BE2C (cell line): Measurements from ENCODE around the gene BABAM2.

Experiments used
- DNase-seq: peaks from one replicate; pipeline ENCODE4 v3.0.0-alpha.2; 2020
- H3K27me3 ChIP-seq: fragments of 250-450 bp; sonication (Bioruptor Pico); 2 replicates; pipeline ENCODE4 v1.5.1; 2020; ENCODE audit warnings: mild to moderate bottlenecking
- H3K36me3 ChIP-seq: fragments of 250-450 bp; sonication (Bioruptor Pico); 2 replicates; pipeline ENCODE4 v1.5.1; 2020; ENCODE audit warnings: mild to moderate bottlenecking
- H3K4me1 ChIP-seq: fragments of 250-450 bp; sonication (Bioruptor Pico); 2 replicates; pipeline ENCODE4 v1.5.1; 2020
- H3K4me3 ChIP-seq: 2 replicates; pipeline ENCODE4 v1.5.1; 2011; ENCODE audit warnings: low read depth, low read length
- H3K9me3 ChIP-seq: fragments of 250-450 bp; sonication (Bioruptor Pico); 2 replicates; pipeline ENCODE4 v1.5.1; 2020
- TF ChIP-seq, protein P1 (sequence below): IDR thresholded peaks from 2 replicates; pipeline ENCODE4 v1.5.1; 2012; ENCODE audit warnings: mild to moderate bottlenecking, low read depth, low read length

The BABAM2 gene

GRCh38 chr2:28093308-28093707, 202.8 kb downstream of the BABAM2 start:
- Histone ChIP-seq H3K36me3 (no peaks in the 10 kb centered on the region), H3K27me3 (no peaks in the 10 kb centered on the region), H3K9me3 (no peaks in the 10 kb centered on the region), H3K4me1 (no peaks in the 10 kb centered on the region), H3K4me3 (no peak overlapping the region)
- TF ChIP-seq, protein P1, sequence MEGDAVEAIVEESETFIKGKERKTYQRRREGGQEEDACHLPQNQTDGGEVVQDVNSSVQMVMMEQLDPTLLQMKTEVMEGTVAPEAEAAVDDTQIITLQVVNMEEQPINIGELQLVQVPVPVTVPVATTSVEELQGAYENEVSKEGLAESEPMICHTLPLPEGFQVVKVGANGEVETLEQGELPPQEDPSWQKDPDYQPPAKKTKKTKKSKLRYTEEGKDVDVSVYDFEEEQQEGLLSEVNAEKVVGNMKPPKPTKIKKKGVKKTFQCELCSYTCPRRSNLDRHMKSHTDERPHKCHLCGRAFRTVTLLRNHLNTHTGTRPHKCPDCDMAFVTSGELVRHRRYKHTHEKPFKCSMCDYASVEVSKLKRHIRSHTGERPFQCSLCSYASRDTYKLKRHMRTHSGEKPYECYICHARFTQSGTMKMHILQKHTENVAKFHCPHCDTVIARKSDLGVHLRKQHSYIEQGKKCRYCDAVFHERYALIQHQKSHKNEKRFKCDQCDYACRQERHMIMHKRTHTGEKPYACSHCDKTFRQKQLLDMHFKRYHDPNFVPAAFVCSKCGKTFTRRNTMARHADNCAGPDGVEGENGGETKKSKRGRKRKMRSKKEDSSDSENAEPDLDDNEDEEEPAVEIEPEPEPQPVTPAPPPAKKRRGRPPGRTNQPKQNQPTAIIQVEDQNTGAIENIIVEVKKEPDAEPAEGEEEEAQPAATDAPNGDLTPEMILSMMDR: no peak
- no peak for DNase-seq

- H3K9me3 ChIP-seq: no peaks in the 10 kb centered on the region
- H3K4me3 ChIP-seq: no peak overlapping the region
- no peaks in the 10 kb centered on the region for H3K4me1 ChIP-seq
- no peaks in the 10 kb centered on the region for H3K36me3 ChIP-seq
- H3K27me3 ChIP-seq: no peaks in the 10 kb centered on the region
- DNase-seq: no peak
- TF ChIP-seq, protein P1: no peak
Measured at GRCh38 chr2:28093768-28094167, 203.2 kb downstream of the BABAM2 start.

DNA sequence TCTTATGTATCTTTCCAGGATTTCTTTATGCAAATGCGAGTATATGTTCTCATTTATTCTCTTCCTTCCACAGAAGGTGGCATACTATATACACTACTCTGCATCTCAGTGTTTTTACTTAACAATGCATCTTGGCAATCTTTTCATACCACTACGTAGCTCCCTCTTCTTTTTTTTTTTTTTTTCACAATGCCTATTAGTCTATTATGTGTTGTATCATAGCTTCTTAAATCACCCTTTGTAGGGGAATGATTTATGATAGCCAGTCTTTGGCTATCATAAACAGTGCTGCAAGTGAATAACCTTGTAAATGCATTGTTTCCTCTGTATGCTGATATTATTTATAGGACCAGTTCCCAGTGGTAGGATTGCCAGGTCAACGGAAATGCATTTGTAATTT, 204.2 kb downstream of the BABAM2 start:
- Histone ChIP-seq H3K4me1 (no peaks in the 10 kb centered on the region), H3K4me3 (no peak overlapping the region), H3K27me3 (no peaks in the 10 kb centered on the region), H3K9me3 (no peaks in the 10 kb centered on the region), H3K36me3 (no peaks in the 10 kb centered on the region)
- TF ChIP-seq, protein P1: no peak
- DNase-seq: no peak

GRCh38 chr2:28095622-28096021, 205.1 kb downstream of the BABAM2 start:
- H3K9me3 ChIP-seq: no peaks in the 10 kb centered on the region
- H3K4me3 ChIP-seq: no peak overlapping the region
- no peaks in the 10 kb centered on the region for H3K36me3 ChIP-seq
- no peaks in the 10 kb centered on the region for H3K4me1 ChIP-seq
- DNase-seq: no peak
- H3K27me3 ChIP-seq: no peaks in the 10 kb centered on the region
- TF ChIP-seq, protein P1: no peak

- Histone ChIP-seq H3K9me3 (no peaks in the 10 kb centered on the region), H3K36me3 (no peaks in the 10 kb centered on the region), H3K27me3 (no peaks in the 10 kb centered on the region), H3K4me1 (no peaks in the 10 kb centered on the region), H3K4me3 (no peak overlapping the region)
- no peak for DNase-seq
- TF ChIP-seq, protein P1: no peak
Measured at GRCh38 chr2:28096421-28096820, 205.9 kb downstream of the BABAM2 start.

DNA sequence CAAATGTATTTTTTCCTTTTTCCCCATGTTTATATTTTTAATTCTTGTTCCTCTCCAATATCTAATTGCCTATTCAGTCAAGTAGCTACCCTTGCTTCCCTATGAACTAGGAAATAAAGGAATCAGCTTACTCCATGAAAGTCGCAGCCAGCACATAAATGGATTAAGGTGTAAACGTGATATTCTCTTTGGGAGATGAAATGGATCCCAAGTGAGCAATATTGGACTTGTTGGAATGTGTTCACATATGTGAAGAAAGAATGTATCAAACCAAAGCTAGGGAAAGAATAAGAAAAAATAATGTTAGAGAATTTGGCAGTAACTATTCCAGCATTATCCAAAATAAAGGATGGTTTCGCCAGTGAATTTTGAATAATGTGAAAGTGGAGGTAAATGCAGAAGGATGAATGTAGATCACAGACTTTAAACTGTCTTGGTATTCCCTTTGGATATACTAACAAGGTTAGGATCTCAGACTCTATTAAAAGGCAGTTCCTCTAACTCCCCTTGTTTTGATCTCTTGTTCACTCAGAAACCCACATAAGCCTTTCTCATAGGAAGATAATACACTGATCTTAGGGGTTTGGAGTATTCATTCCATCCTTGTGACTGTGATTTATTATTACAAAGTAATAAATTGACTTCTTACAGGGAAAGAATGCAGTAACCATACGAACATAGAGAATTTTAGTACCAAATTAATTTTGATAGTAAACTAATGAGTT, 208.1 kb downstream of the BABAM2 start:
- Histone ChIP-seq H3K4me3 (no peak overlapping the region), H3K9me3 (no peaks in the 10 kb centered on the region), H3K27me3 (no peaks in the 10 kb centered on the region), H3K36me3 (no peaks in the 10 kb centered on the region), H3K4me1 (no peaks in the 10 kb centered on the region)
- no peak for DNase-seq
- TF ChIP-seq, protein P1: no peak
